Thyroid gland (tissue), 4 donors: ENCODE data around the gene TMEM37. TPM values are rescaled to one million over a fixed set of nuclear protein-coding genes. Genes with fewer than 3 reads are reported as not detected.

Source experiments
- DNase-seq, 2 donors: peaks; one replicate each; pipeline ENCODE4 v3.0.0-alpha.2; 2019
- H3K27ac ChIP-seq, 3 donors: fragments of 200-600 bp; sonication (generic); 1 replicate in 2 of 3; 2 replicates in 1 of 3; pipeline ENCODE4 v1.5.1; 2016 to 2019; ENCODE audit warnings: mild to moderate bottlenecking in 1 of 3, moderate library complexity in 1 of 3
- H3K27me3 ChIP-seq: fragments of 200-600 bp; sonication (generic); one replicate; pipeline ENCODE4 v1.5.1; 2019
- H3K36me3 ChIP-seq, 2 donors: fragments of 200-600 bp; sonication (generic); one replicate each; pipeline ENCODE4 v1.5.1; 2016 to 2019
- H3K4me1 ChIP-seq, 2 donors: fragments of 200-600 bp; sonication (generic); one replicate each; pipeline ENCODE4 v1.5.1; 2017 to 2019
- H3K4me3 ChIP-seq, 3 donors: fragments of 200-600 bp; sonication (generic); replicated peaks in 1 of 3; 1 replicate in 2 of 3; 2 replicates in 1 of 3; pipeline ENCODE4 v1.5.1; 2016; ENCODE audit warnings: mild to moderate bottlenecking in 1 of 3
- H3K9me3 ChIP-seq: fragments of 200-600 bp; sonication (generic); one replicate; pipeline ENCODE4 v1.5.1; 2017
- CTCF ChIP-seq, 6 experiments: fragments of 200-600 bp in 3 of 6; fragments of 450-650 bp in 3 of 6; sonication (generic) in 3 of 6; IDR thresholded peaks; one replicate each; pipeline ENCODE4 v1.5.1; 2016 to 2019; ENCODE audit warnings: antibody characterized with exemption in 6 of 6, mild to moderate bottlenecking in 2 of 6, inconsistent platforms in 1 of 6, moderate library complexity in 1 of 6
- POLR2A ChIP-seq, 2 donors: fragments of 450-650 bp; IDR thresholded peaks; one replicate each; pipeline ENCODE4 v1.6.1; 2017; ENCODE audit warnings: antibody characterized with exemption in 2 of 2, mild to moderate bottlenecking in 2 of 2, moderate library complexity in 1 of 2
- whole genome bisulfite sequencing, 2 donors: methylation state at CpG; one replicate each; pipeline ENCODE4 v1.1.5; 2017; 5-methylcytosine and 5-hydroxymethylcytosine counted together
- intact Hi-C: fragments of 100-400 bp; cut with DNase I; formaldehyde crosslinking; loops from one replicate; pipeline ENCODE4 v1.15.1; 2023
- total RNA-seq, 4 donors: library from RNA; depleted of rRNA; stranded (reverse); fragments of >200 nt; gene quantifications; one replicate each; pipeline ENCODE4 v1.2.3, GENCODE V29; 2016

The TMEM37 gene
- total RNA-seq, 4 donors from 2014 or later, result 34.4 to 50.2 (median 43.1) TPM

GRCh38 chr2:119425620-119426395, 5.8 kb upstream of the TMEM37 start:
- TF ChIP-seq CTCF (IDR thresholded peaks at IDR 0.05) (no peak), POLR2A (IDR thresholded peaks at IDR 0.05) (no peak)
- H3K27ac ChIP-seq, result no peak overlapping the region
- WGBS, 2 donors, result 79 to 82% methylated on average over 7 of the region's 7 CpGs

GRCh38 chr2:119426396-119426675, 5.3 kb upstream of the TMEM37 start:
- H3K36me3 ChIP-seq, result no peaks in the 10 kb centered on the region
- TF ChIP-seq CTCF (IDR thresholded peaks at IDR 0.05), result no peak
- H3K9me3 ChIP-seq, result no peaks in the 10 kb centered on the region
- 76 to 80% methylated on average over 5 of the region's 5 CpGs for WGBS, 2 donors
- no peak for DNase-seq
- H3K4me1 ChIP-seq, result peaks cover 41 to 53% of the 10 kb centered on the region in 2 donors
- intact Hi-C loops, result no loop called here
- H3K27me3 ChIP-seq, result no peaks in the 10 kb centered on the region
- H3K4me3 ChIP-seq, result no peak overlapping the region
- no peak overlapping the region for H3K27ac ChIP-seq

More at GRCh38 chr2:119425620-119426395, 5.8 kb upstream of the TMEM37 start:
- no peaks in the 10 kb centered on the region for H3K36me3 ChIP-seq
- peaks cover 36 to 48% of the 10 kb centered on the region in 2 donors for H3K4me1 ChIP-seq
- no peak for DNase-seq
- H3K27me3 ChIP-seq, result no peaks in the 10 kb centered on the region
- intact Hi-C loops, result no loop called here
- H3K4me3 ChIP-seq, result no peak overlapping the region
- H3K9me3 ChIP-seq, result no peaks in the 10 kb centered on the region

- DNase-seq, result peak; percentile 70 to 72
- Histone ChIP-seq H3K36me3 (no peaks in the 10 kb centered on the region), H3K27me3 (no peaks in the 10 kb centered on the region), H3K4me3 (no peak overlapping the region), H3K4me1 (peaks cover 42 to 54% of the 10 kb centered on the region in 2 donors), H3K27ac (peak overlapping the region in 2 of 3 donors; percentile 23 to 56), H3K9me3 (no peaks in the 10 kb centered on the region)
- intact Hi-C loops, result no loop called here
- no peak for TF ChIP-seq CTCF (IDR thresholded peaks at IDR 0.05)
- no peak for TF ChIP-seq POLR2A (IDR thresholded peaks at IDR 0.05)
- WGBS, 2 donors, result 41 to 43% methylated on average over 12 of the region's 12 CpGs
These were observed 4.8 kb upstream of the TMEM37 start for GRCh38 chr2:119426801-119427395.

GRCh38 chr2:119427756-119428155, 3.9 kb upstream of the TMEM37 start:
- no peak for DNase-seq
- Histone ChIP-seq H3K36me3 (no peaks in the 10 kb centered on the region), H3K9me3 (no peaks in the 10 kb centered on the region), H3K4me1 (peaks cover 43 to 59% of the 10 kb centered on the region in 2 donors), H3K27ac (peak overlapping the region in 1 of 3 donors; percentile 56), H3K4me3 (no peak overlapping the region), H3K27me3 (no peaks in the 10 kb centered on the region)
- TF ChIP-seq CTCF (IDR thresholded peaks at IDR 0.05), result no peak
- TF ChIP-seq POLR2A (IDR thresholded peaks at IDR 0.05), result no peak
- 83 to 89% methylated on average over 3 of the region's 3 CpGs for WGBS, 2 donors
- intact Hi-C loops, result no loop called here

GRCh38 chr2:119428488-119429224, 3.0 kb upstream of the TMEM37 start:
- Histone ChIP-seq H3K27me3 (no peaks in the 10 kb centered on the region), H3K36me3 (no peaks in the 10 kb centered on the region), H3K4me1 (peaks cover 52 to 68% of the 10 kb centered on the region in 2 donors), H3K4me3 (no peak overlapping the region), H3K9me3 (no peaks in the 10 kb centered on the region), H3K27ac (peak overlapping the region; percentile 94 to 98 (median 97))
- no peak for DNase-seq
- no peak for TF ChIP-seq POLR2A (IDR thresholded peaks at IDR 0.05)
- TF ChIP-seq CTCF (IDR thresholded peaks at IDR 0.05), result no peak
- intact Hi-C loops, result no loop called here
- 85 to 89% methylated on average over 7 of the region's 7 CpGs for WGBS, 2 donors
